ENCODE measurements around the gene STAC. TPM values are rescaled to one million over a fixed set of nuclear protein-coding genes. Genes with fewer than 3 reads are reported as not detected.

STAC gene
- total RNA-seq, 1 donor from 2014 or later = 1.1 TPM

GRCh38 chr3:36379872-36380220 lies 458 bp upstream of the STAC start:
- H3K36me3 ChIP-seq (ENCODE audit: control insufficient read depth, insufficient read depth, low read length) = no peaks in the 10 kb centered on the region
- TF ChIP-seq CTCF (IDR thresholded peaks at IDR 0.05; ENCODE audit: insufficient read depth, low read length, severe bottlenecking) = no peak
- no peak overlapping the region for H3K4me3 ChIP-seq (ENCODE audit: low read depth, low read length)
- H3K27me3 ChIP-seq (ENCODE audit: control insufficient read depth, insufficient read depth, low read length) = peaks cover 4% of the 10 kb centered on the region
- FAIRE-seq (no peak), DNase-seq (ENCODE audit: low read depth) (no peak)

DNA sequence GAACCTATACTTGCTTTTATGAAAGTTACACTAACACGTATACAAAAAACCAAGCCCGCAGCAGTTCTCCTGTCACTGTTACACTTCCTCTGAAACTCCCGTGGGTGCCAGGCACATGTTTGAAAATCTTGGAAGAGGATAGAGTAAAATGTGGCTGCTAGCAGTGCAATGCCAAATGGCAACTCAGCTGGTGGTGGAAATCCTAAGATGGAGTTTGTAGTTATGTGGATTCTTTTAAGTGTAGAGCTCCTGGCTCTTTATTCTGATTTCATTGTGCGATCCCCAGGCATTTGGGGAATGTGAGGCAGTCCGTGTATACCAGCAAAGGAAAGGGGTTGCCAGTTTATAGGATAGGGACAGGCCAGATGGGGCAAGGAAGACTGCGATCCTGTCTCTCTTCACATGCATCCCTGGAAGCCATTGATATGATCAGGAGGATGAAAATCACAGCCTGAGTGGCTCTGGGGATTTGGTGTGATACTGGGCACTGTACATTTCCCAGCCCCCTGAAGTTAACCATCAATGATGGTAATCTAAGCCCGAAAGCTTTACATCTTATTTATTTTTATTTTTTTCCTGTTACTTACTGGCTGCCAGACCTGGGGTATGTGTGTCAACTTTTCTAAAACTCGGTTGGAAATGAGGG lies 1.1 kb downstream of the STAC start:
- DNase-seq (ENCODE audit: low read depth) = no peak
- Histone ChIP-seq H3K4me3 (ENCODE audit: low read depth, low read length) (no peak overlapping the region), H3K36me3 (ENCODE audit: control insufficient read depth, insufficient read depth, low read length) (no peaks in the 10 kb centered on the region), H3K27me3 (ENCODE audit: control insufficient read depth, insufficient read depth, low read length) (peaks cover 4% of the 10 kb centered on the region)
- TF ChIP-seq CTCF (IDR thresholded peaks at IDR 0.05; ENCODE audit: insufficient read depth, low read length, severe bottlenecking) = no peak
- FAIRE-seq = no peak

GRCh38 chr3:36393563-36393962 lies 13.3 kb downstream of the STAC start:
- no peak for TF ChIP-seq CTCF (IDR thresholded peaks at IDR 0.05; ENCODE audit: insufficient read depth, low read length, severe bottlenecking)
- Histone ChIP-seq H3K4me3 (ENCODE audit: low read depth, low read length) (no peak overlapping the region), H3K27me3 (ENCODE audit: control insufficient read depth, insufficient read depth, low read length) (no peaks in the 10 kb centered on the region), H3K36me3 (ENCODE audit: control insufficient read depth, insufficient read depth, low read length) (no peaks in the 10 kb centered on the region)
- DNase-seq (ENCODE audit: low read depth) = no peak
- FAIRE-seq = no peak

GRCh38 chr3:36394176-36394575 lies 13.9 kb downstream of the STAC start:
- no peak for DNase-seq (ENCODE audit: low read depth)
- TF ChIP-seq CTCF (IDR thresholded peaks at IDR 0.05; ENCODE audit: insufficient read depth, low read length, severe bottlenecking) = no peak
- Histone ChIP-seq H3K36me3 (ENCODE audit: control insufficient read depth, insufficient read depth, low read length) (no peaks in the 10 kb centered on the region), H3K27me3 (ENCODE audit: control insufficient read depth, insufficient read depth, low read length) (no peaks in the 10 kb centered on the region), H3K4me3 (ENCODE audit: low read depth, low read length) (no peak overlapping the region)
- FAIRE-seq = no peak

- DNase-seq (ENCODE audit: low read depth) = no peak
- Histone ChIP-seq H3K4me3 (ENCODE audit: low read depth, low read length) (no peak overlapping the region), H3K36me3 (ENCODE audit: control insufficient read depth, insufficient read depth, low read length) (no peaks in the 10 kb centered on the region), H3K27me3 (ENCODE audit: control insufficient read depth, insufficient read depth, low read length) (no peaks in the 10 kb centered on the region)
- FAIRE-seq = no peak
- no peak for TF ChIP-seq CTCF (IDR thresholded peaks at IDR 0.05; ENCODE audit: insufficient read depth, low read length, severe bottlenecking)
Measured at GRCh38 chr3:36397841-36398240, 17.5 kb downstream of the STAC start.

DNA sequence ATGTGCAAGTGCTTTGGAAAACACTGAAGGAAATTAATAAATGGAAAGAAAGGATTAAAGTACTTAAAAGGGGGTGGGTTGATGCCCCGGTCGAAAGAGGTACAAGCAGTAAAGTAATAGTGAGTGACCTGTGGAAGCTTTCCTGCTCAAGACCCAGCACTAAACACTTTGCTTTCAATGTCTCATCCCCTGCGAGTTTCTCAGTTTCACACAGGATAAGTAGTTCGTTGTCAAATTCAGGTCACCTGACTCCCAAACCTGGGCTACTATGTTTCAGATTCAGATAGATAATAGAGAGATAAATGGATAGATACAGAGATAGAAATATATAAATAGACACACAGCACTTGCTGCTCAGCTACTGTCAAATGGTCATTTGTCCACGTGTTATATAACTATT lies 19.6 kb downstream of the STAC start:
- FAIRE-seq (no peak), DNase-seq (ENCODE audit: low read depth) (no peak)
- H3K27me3 ChIP-seq (ENCODE audit: control insufficient read depth, insufficient read depth, low read length) = no peaks in the 10 kb centered on the region
- H3K36me3 ChIP-seq (ENCODE audit: control insufficient read depth, insufficient read depth, low read length) = no peaks in the 10 kb centered on the region
- no peak for TF ChIP-seq CTCF (IDR thresholded peaks at IDR 0.05; ENCODE audit: insufficient read depth, low read length, severe bottlenecking)
- no peak overlapping the region for H3K4me3 ChIP-seq (ENCODE audit: low read depth, low read length)

Measured in bronchial epithelial cell (primary cell).